K562 (cell line): ENCODE data around the gene CACNA1I. TPM values are rescaled to one million over a fixed set of nuclear protein-coding genes. Genes with fewer than 3 reads are reported as not detected.

Source experiments
- CEBPB ChIP-seq: fragments of 450-650 bp; IDR thresholded peaks from 2 replicates; pipeline ENCODE4 v1.6.1; 2016; ENCODE audit warnings: missing genetic modification characterization, missing compliant biosample characterization
- GTF3C2 ChIP-seq: IDR thresholded peaks from 3 replicates; pipeline ENCODE4 v1.6.1; 2011; ENCODE audit warnings: borderline replicate concordance, mild to moderate bottlenecking, moderate library complexity; ENCODE audit not compliant: insufficient read length; ENCODE audit errors: extremely low read depth
- MXI1 ChIP-seq: IDR thresholded peaks from 2 replicates; pipeline ENCODE4 v1.6.1; 2011; ENCODE audit warnings: low read depth, mild to moderate bottlenecking, improper control_type of control experiment, low read length
- THRAP3 ChIP-seq: fragments of 450-650 bp; IDR thresholded peaks from 2 replicates; pipeline ENCODE4 v1.6.1; 2016; ENCODE audit warnings: mild to moderate bottlenecking, inconsistent platforms, borderline replicate concordance
- TSHZ1 ChIP-seq: fragments of 250-450 bp; sonication (Bioruptor Pico); IDR thresholded peaks from 2 replicates; pipeline ENCODE4 v1.4.0; 2020; ENCODE audit warnings: mild to moderate bottlenecking, moderate library complexity
- ZNF445 ChIP-seq: fragments of 250-450 bp; sonication (Bioruptor Pico); IDR thresholded peaks from 2 replicates; pipeline ENCODE4 v1.4.0; 2020; ENCODE audit warnings: low read depth, mild to moderate bottlenecking, moderate library complexity
- ZNF699 ChIP-seq: fragments of 250-450 bp; sonication (Bioruptor Pico); IDR thresholded peaks from 2 replicates; pipeline ENCODE4 v1.8.0; 2021; ENCODE audit warnings: mild to moderate bottlenecking, moderate library complexity; ENCODE audit not compliant: insufficient replicate concordance
- polyA plus RNA-seq, 8 experiments: library from polyadenylated mRNA; depleted of rRNA in 4 of 8; stranded (reverse) in 5 of 8; unstranded in 3 of 8; fragments of >200 nt; fragmentation: Nextera tagmentation in 2 of 8; fragmentation: Illumina TruSeq in 1 of 8; extraction: Ambion mirVana in 2 of 8; extraction: Trizol in 1 of 8; gene quantifications; 2 replicates each; pipeline versions ENCODE4 v1.2.1 to v1.2.3, GENCODE V29; 2011 to 2014; ENCODE audit warnings: inconsistent platforms in 1 of 8, missing spikeins in 1 of 8
- total RNA-seq, 7 experiments: library from RNA; depleted of rRNA in 6 of 7; stranded (reverse); fragments of >200 nt in 6 of 7; fragmentation: Illumina TruSeq in 2 of 7; extraction: Trizol in 2 of 7; gene quantifications; 2 replicates each; pipeline versions ENCODE4 v1.2.1 to v1.2.3, GENCODE V29; 2011 to 2021; ENCODE audit warnings: low replicate concordance in 1 of 7
- TF ChIP-seq, protein P1 (sequence below): fragments of 450-650 bp; IDR thresholded peaks from 2 replicates; pipeline ENCODE4 v1.7.0; 2016; ENCODE audit warnings: borderline replicate concordance
- TF ChIP-seq, protein P2 (sequence below): sonication (generic); formaldehyde crosslinking; IDR thresholded peaks from 2 replicates; pipeline ENCODE4 v1.8.1; 2023; ENCODE audit warnings: mild to moderate bottlenecking, missing genetic modification reagents

Gene CACNA1I
- total and polyA plus RNA-seq, 9 of the 15 experiments (the other 6 are each of a cell fraction or from before 2014, with no cell fraction given): 0.01 to 0.79 (median 0.32) TPM; not detected in 1

- TF ChIP-seq GTF3C2: no peak
- no peak for TF ChIP-seq THRAP3
- TF ChIP-seq ZNF445 (CRISPR knock-in tag): no peak
- no peak for TF ChIP-seq ZNF699 (CRISPR knock-in tag)
- no peak for TF ChIP-seq TSHZ1 (CRISPR knock-in tag)
- TF ChIP-seq CEBPB: no peak
- TF ChIP-seq, protein P1, sequence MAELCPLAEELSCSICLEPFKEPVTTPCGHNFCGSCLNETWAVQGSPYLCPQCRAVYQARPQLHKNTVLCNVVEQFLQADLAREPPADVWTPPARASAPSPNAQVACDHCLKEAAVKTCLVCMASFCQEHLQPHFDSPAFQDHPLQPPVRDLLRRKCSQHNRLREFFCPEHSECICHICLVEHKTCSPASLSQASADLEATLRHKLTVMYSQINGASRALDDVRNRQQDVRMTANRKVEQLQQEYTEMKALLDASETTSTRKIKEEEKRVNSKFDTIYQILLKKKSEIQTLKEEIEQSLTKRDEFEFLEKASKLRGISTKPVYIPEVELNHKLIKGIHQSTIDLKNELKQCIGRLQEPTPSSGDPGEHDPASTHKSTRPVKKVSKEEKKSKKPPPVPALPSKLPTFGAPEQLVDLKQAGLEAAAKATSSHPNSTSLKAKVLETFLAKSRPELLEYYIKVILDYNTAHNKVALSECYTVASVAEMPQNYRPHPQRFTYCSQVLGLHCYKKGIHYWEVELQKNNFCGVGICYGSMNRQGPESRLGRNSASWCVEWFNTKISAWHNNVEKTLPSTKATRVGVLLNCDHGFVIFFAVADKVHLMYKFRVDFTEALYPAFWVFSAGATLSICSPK: no peak
- TF ChIP-seq, protein P2, sequence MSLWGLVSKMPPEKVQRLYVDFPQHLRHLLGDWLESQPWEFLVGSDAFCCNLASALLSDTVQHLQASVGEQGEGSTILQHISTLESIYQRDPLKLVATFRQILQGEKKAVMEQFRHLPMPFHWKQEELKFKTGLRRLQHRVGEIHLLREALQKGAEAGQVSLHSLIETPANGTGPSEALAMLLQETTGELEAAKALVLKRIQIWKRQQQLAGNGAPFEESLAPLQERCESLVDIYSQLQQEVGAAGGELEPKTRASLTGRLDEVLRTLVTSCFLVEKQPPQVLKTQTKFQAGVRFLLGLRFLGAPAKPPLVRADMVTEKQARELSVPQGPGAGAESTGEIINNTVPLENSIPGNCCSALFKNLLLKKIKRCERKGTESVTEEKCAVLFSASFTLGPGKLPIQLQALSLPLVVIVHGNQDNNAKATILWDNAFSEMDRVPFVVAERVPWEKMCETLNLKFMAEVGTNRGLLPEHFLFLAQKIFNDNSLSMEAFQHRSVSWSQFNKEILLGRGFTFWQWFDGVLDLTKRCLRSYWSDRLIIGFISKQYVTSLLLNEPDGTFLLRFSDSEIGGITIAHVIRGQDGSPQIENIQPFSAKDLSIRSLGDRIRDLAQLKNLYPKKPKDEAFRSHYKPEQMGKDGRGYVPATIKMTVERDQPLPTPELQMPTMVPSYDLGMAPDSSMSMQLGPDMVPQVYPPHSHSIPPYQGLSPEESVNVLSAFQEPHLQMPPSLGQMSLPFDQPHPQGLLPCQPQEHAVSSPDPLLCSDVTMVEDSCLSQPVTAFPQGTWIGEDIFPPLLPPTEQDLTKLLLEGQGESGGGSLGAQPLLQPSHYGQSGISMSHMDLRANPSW: no peak
- TF ChIP-seq MXI1: no peak
Observed at GRCh38 chr22:39625569-39626537, 55.3 kb downstream of the CACNA1I start (continued).
